Activated CD4-positive, alpha-beta T cell treated with anti-CD3 and anti-CD28 coated beads for 36 hours (primary cell): ENCODE results near the gene TEX13A. TPM values are rescaled to one million over a fixed set of nuclear protein-coding genes. Genes with fewer than 3 reads are reported as not detected.
"Not testable (repeated sequence)": the region's sequence is repeated elsewhere in the genome, so short reads cannot be mapped to it uniquely, and the experiment has no call there.

Experiments used
- ATAC-seq: fragments of 200-7000 bp; cut with Tn5 transposase; one replicate; pipeline ENCODE4 v1.10.0; 2021; ENCODE audit warnings: mild to moderate bottlenecking, moderate library complexity
- CTCF ChIA-PET: fragments of 350-600 bp; sonication (Branson Sonifier 250); formaldehyde crosslinking; loops from one replicate; lab custom pipeline; 2021; ENCODE audit warnings: antibody characterized with exemption; lab: Charles Lee
- POLR2A ChIA-PET: fragments of 350-600 bp; sonication (Branson Sonifier 250); formaldehyde crosslinking; loops from one replicate; lab custom pipeline; 2021; ENCODE audit warnings: antibody characterized with exemption, inconsistent platforms; lab: Charles Lee
- DNase-seq: peaks from one replicate; pipeline ENCODE4 v3.0.0-alpha.2; 2020
- H3K27ac Mint-ChIP-seq: one replicate; pipeline ENCODE4 v1.8.0; 2021; ENCODE audit warnings: mixed read lengths
- H3K27me3 Mint-ChIP-seq: one replicate; pipeline ENCODE4 v1.8.0; 2021; ENCODE audit warnings: mixed read lengths
- H3K36me3 Mint-ChIP-seq: one replicate; pipeline ENCODE4 v1.8.0; 2021; ENCODE audit warnings: low read depth, mixed read lengths
- H3K4me1 Mint-ChIP-seq: one replicate; pipeline ENCODE4 v1.8.0; 2021; ENCODE audit warnings: mixed read lengths
- H3K4me3 Mint-ChIP-seq: one replicate; pipeline ENCODE4 v1.8.0; 2021; ENCODE audit warnings: mild to moderate bottlenecking, moderate library complexity, mixed read lengths
- H3K9me3 Mint-ChIP-seq: one replicate; pipeline ENCODE4 v1.8.0; 2021; ENCODE audit warnings: low read depth, mixed read lengths
- intact Hi-C, 2 experiments: fragments of 100-400 bp; cut with DNase I in 1 of 2; cut with micrococcal nuclease in 1 of 2; formaldehyde crosslinking; loops; one replicate each; pipeline versions ENCODE4 v1.14.2 to v1.15.1; 2022 to 2024; cut with DNase I, micrococcal nuclease
- total RNA-seq, 2 experiments: library from RNA; stranded (reverse); gene quantifications; one replicate each; pipeline ENCODE4 v1.2.3, GENCODE V29; 2021

TEX13A gene
- not detected for total RNA-seq

- intact Hi-C loops: no loop called here
- Mint-ChIP-seq H3K36me3 (no peaks in the 10 kb centered on the region), H3K27ac (no peak within 1 kb of the TSS), H3K27me3 (no peaks in the 10 kb centered on the region), H3K4me1 (no peaks in the 10 kb centered on the region), H3K4me3 (no peak within 1 kb of the TSS), H3K9me3 (peaks cover 2% of the 10 kb centered on the region)
- POLR2A ChIA-PET: no interaction called here
- ATAC-seq (no peak), DNase-seq (no peak)
- CTCF ChIA-PET: no interaction called here
Observed at GRCh38 chrX:105220636-105221035, at the start of gene TEX13A. TEX13A (minus strand) TSS chrX:105220694; CDS start chrX:105220397, 297 bp downstream.

- intact Hi-C loops: no loop called here
- Mint-ChIP-seq H3K27me3 (no peaks in the 10 kb centered on the region), H3K27ac (no peak overlapping the region), H3K4me3 (no peak overlapping the region), H3K4me1 (no peaks in the 10 kb centered on the region), H3K9me3 (no peaks in the 10 kb centered on the region), H3K36me3 (no peaks in the 10 kb centered on the region)
- CTCF ChIA-PET: no interaction called here
- POLR2A ChIA-PET: no interaction called here
- DNase-seq: no peak
- no peak for ATAC-seq
Observed at GRCh38 chrX:105269386-105269785, 48.9 kb upstream of the TEX13A start.

- no peaks in the 10 kb centered on the region for H3K36me3 Mint-ChIP-seq
Observed at GRCh38 chrX:105267167-105267566, 46.7 kb upstream of the TEX13A start.

GRCh38 chrX:105266456-105266855, 46.0 kb upstream of the TEX13A start:
- no peaks in the 10 kb centered on the region for H3K9me3 Mint-ChIP-seq
- H3K4me1 Mint-ChIP-seq: no peaks in the 10 kb centered on the region
- H3K27me3 Mint-ChIP-seq: no peaks in the 10 kb centered on the region
- H3K36me3 Mint-ChIP-seq: no peaks in the 10 kb centered on the region
- no peak overlapping the region for H3K4me3 Mint-ChIP-seq
- ChIA-PET POLR2A (no interaction called here), CTCF (no interaction called here)
- DNase-seq: no peak
- no peak overlapping the region for H3K27ac Mint-ChIP-seq
- no peak for ATAC-seq
- intact Hi-C loops: no loop called here

More at GRCh38 chrX:105267167-105267566, 46.7 kb upstream of the TEX13A start:
- ChIA-PET POLR2A (no interaction called here), CTCF (no interaction called here)
- no peak for DNase-seq
- no peaks in the 10 kb centered on the region for H3K27me3 Mint-ChIP-seq
- intact Hi-C loops: no loop called here
- no peaks in the 10 kb centered on the region for H3K4me1 Mint-ChIP-seq
- H3K27ac Mint-ChIP-seq: no peak overlapping the region
- no peak for ATAC-seq
- no peaks in the 10 kb centered on the region for H3K9me3 Mint-ChIP-seq
- no peak overlapping the region for H3K4me3 Mint-ChIP-seq

- H3K27ac Mint-ChIP-seq: no peak overlapping the region
- intact Hi-C loops: no loop called here
- H3K4me1 Mint-ChIP-seq: no peaks in the 10 kb centered on the region
- DNase-seq: no peak
- no peaks in the 10 kb centered on the region for H3K27me3 Mint-ChIP-seq
- H3K9me3 Mint-ChIP-seq: no peaks in the 10 kb centered on the region
- no peak for ATAC-seq
- CTCF ChIA-PET: no interaction called here
- POLR2A ChIA-PET: no interaction called here
- no peaks in the 10 kb centered on the region for H3K36me3 Mint-ChIP-seq
- H3K4me3 Mint-ChIP-seq: no peak overlapping the region
Observed at GRCh38 chrX:105265093-105265492, 44.6 kb upstream of the TEX13A start.

- intact Hi-C loops: no loop called here
- Mint-ChIP-seq H3K36me3 (no peaks in the 10 kb centered on the region), H3K4me3 (no peak overlapping the region), H3K27ac (no peak overlapping the region), H3K9me3 (no peaks in the 10 kb centered on the region), H3K27me3 (no peaks in the 10 kb centered on the region), H3K4me1 (no peaks in the 10 kb centered on the region)
- ChIA-PET POLR2A (no interaction called here), CTCF (no interaction called here)
- no peak for DNase-seq
- ATAC-seq: no peak
Observed at GRCh38 chrX:105263801-105264200, 43.3 kb upstream of the TEX13A start.

- Mint-ChIP-seq H3K27me3 (no peaks in the 10 kb centered on the region), H3K4me3 (no peak overlapping the region), H3K36me3 (no peaks in the 10 kb centered on the region), H3K9me3 (no peaks in the 10 kb centered on the region), H3K4me1 (no peaks in the 10 kb centered on the region), H3K27ac (no peak overlapping the region)
- CTCF ChIA-PET: no interaction called here
- ATAC-seq (no peak), DNase-seq (no peak)
- POLR2A ChIA-PET: interaction anchor here (0.7 kb wide), 1 partner anchor 354 kb away, joined by 3 read pairs; no protein-coding TSS in a partner anchor
- intact Hi-C loops: no loop called here
Observed at GRCh38 chrX:105263171-105263570, 42.7 kb upstream of the TEX13A start.

GRCh38 chrX:105260291-105261043, 40.0 kb upstream of the TEX13A start:
- H3K27ac Mint-ChIP-seq: no peak overlapping the region
- no peak overlapping the region for H3K4me3 Mint-ChIP-seq
- intact Hi-C loops: no loop called here
- H3K4me1 Mint-ChIP-seq: no peaks in the 10 kb centered on the region
- POLR2A ChIA-PET: no interaction called here
- no peaks in the 10 kb centered on the region for H3K36me3 Mint-ChIP-seq
- ATAC-seq: no peak
- CTCF ChIA-PET: no interaction called here
- no peak for DNase-seq
- H3K9me3 Mint-ChIP-seq: no peaks in the 10 kb centered on the region
- H3K27me3 Mint-ChIP-seq: no peaks in the 10 kb centered on the region

- ChIA-PET CTCF (no interaction called here), POLR2A (no interaction called here)
- no peaks in the 10 kb centered on the region for H3K27me3 Mint-ChIP-seq
- ATAC-seq (no peak), DNase-seq (no peak)
- H3K4me1 Mint-ChIP-seq: no peaks in the 10 kb centered on the region
- H3K4me3 Mint-ChIP-seq: no peak overlapping the region
- no peaks in the 10 kb centered on the region for H3K36me3 Mint-ChIP-seq
- H3K27ac Mint-ChIP-seq: no peak overlapping the region
- no peaks in the 10 kb centered on the region for H3K9me3 Mint-ChIP-seq
- intact Hi-C loops: no loop called here
Observed at GRCh38 chrX:105241056-105241455, 20.6 kb upstream of the TEX13A start.

- H3K4me1 Mint-ChIP-seq, H3K9me3 Mint-ChIP-seq, intact Hi-C loops, H3K27me3 Mint-ChIP-seq, H3K4me3 Mint-ChIP-seq, H3K27ac Mint-ChIP-seq, ATAC-seq, DNase-seq, CTCF ChIA-PET, POLR2A ChIA-PET, H3K36me3 Mint-ChIP-seq: not testable (repeated sequence)
Observed at GRCh38 chrX:105237407-105237806, 16.9 kb upstream of the TEX13A start.

- ATAC-seq (no peak), DNase-seq (no peak)
- H3K27me3 Mint-ChIP-seq: no peaks in the 10 kb centered on the region
- no peaks in the 10 kb centered on the region for H3K4me1 Mint-ChIP-seq
- H3K27ac Mint-ChIP-seq: no peak overlapping the region
- intact Hi-C loops: no loop called here
- POLR2A ChIA-PET: no interaction called here
- CTCF ChIA-PET: no interaction called here
- H3K4me3 Mint-ChIP-seq: no peak overlapping the region
- no peaks in the 10 kb centered on the region for H3K9me3 Mint-ChIP-seq
- no peaks in the 10 kb centered on the region for H3K36me3 Mint-ChIP-seq
Observed at GRCh38 chrX:105229146-105229545, 8.7 kb upstream of the TEX13A start.

GRCh38 chrX:105228602-105229001, 8.1 kb upstream of the TEX13A start:
- ChIA-PET POLR2A (no interaction called here), CTCF (no interaction called here)
- intact Hi-C loops: no loop called here
- Mint-ChIP-seq H3K27me3 (no peaks in the 10 kb centered on the region), H3K4me3 (no peak overlapping the region), H3K27ac (no peak overlapping the region), H3K4me1 (no peaks in the 10 kb centered on the region), H3K9me3 (no peaks in the 10 kb centered on the region), H3K36me3 (no peaks in the 10 kb centered on the region)
- ATAC-seq: no peak
- DNase-seq: no peak
